Hematopoietic multipotent progenitor cell treated with erythropoietin and hydrocortisone succinate and interleukin-3 and kit ligand, for 8 days (in vitro differentiated cells): ENCODE measurements around the gene DHX34.
"Not testable (repeated sequence)": the region's sequence is repeated elsewhere in the genome, so short reads cannot be mapped to it uniquely, and the experiment has no call there.

Source experiments
- DNase-seq: peaks from one replicate; pipeline ENCODE4 v3.0.0-alpha.2; 2015

The DHX34 gene, protein sequence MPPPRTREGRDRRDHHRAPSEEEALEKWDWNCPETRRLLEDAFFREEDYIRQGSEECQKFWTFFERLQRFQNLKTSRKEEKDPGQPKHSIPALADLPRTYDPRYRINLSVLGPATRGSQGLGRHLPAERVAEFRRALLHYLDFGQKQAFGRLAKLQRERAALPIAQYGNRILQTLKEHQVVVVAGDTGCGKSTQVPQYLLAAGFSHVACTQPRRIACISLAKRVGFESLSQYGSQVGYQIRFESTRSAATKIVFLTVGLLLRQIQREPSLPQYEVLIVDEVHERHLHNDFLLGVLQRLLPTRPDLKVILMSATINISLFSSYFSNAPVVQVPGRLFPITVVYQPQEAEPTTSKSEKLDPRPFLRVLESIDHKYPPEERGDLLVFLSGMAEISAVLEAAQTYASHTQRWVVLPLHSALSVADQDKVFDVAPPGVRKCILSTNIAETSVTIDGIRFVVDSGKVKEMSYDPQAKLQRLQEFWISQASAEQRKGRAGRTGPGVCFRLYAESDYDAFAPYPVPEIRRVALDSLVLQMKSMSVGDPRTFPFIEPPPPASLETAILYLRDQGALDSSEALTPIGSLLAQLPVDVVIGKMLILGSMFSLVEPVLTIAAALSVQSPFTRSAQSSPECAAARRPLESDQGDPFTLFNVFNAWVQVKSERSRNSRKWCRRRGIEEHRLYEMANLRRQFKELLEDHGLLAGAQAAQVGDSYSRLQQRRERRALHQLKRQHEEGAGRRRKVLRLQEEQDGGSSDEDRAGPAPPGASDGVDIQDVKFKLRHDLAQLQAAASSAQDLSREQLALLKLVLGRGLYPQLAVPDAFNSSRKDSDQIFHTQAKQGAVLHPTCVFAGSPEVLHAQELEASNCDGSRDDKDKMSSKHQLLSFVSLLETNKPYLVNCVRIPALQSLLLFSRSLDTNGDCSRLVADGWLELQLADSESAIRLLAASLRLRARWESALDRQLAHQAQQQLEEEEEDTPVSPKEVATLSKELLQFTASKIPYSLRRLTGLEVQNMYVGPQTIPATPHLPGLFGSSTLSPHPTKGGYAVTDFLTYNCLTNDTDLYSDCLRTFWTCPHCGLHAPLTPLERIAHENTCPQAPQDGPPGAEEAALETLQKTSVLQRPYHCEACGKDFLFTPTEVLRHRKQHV

DNA sequence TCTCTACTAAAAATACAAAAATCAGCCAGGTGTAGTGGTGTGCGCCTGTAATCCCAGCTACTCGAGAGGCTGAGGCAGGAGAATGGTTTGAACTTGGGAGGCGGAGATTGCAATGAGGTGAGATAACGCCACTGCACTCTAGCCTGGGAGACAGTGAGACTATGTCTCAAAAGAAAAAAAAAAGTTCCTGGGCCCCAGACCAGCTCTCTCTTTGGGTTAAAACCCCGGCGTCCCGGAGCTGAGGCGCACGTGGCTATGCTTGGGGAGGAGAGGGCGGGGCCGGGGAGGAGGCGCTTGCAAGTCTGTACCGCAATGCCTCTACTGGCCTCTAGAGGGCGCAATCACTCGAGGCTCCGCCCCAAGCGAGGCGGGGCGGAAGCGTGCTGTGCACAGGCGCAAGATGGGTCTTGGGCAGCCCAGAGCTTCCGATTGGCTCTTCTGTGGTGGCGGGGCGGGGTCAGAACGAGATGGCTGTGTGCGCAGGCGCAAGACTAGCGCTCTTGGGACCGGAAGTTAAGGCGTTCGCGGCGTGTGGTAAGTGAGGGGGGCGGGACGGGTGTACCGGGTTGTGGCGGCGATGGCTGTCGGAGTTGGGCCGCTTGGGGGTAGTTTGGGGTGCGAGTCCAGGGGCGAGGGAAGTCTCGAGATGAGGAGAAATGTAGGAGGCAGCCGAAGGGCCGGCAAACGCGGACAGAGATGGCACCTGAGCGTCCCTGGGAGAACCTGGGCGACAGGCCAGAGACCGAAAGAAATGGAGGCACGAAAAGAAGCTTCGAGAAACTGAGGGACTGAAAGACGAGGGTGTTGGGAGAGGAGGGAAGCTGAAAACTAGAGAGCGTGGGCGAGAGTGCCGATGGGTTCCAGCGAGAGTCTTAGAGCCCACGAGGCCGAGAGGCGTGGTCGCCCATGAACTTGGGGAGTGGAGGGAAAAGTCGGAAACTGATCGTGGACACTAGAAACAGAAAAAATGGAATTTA is at the start of gene DHX34:
TSS of gene DHX34 (plus strand) at position 497 of the 977 bp plus-strand sequence. CDS start 3,716 bp downstream, outside the sequence.
- peak; percentile 99 for DNase-seq

DNA sequence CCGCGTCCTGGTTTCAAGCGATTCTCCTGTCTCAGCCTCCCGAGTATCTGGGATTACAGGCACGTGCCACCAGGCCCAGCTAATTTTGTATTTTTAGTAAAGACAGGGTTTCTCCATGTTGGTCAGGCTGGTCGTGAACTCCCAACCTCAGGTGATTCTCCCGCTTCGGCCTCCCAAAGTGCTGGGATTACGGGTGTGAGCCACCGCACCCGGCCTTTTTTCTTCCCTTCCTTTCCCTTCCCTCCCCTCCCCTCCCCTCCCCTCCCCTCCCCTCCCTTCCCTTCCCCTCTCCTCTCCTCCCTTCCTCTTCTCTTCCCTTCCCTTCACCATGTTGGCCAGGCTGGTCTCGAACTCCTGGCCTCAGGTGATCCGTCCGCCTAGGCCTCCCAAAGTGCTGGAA is 48.2 kb upstream of the DHX34 start:
- DNase-seq = not testable (repeated sequence)

DNA sequence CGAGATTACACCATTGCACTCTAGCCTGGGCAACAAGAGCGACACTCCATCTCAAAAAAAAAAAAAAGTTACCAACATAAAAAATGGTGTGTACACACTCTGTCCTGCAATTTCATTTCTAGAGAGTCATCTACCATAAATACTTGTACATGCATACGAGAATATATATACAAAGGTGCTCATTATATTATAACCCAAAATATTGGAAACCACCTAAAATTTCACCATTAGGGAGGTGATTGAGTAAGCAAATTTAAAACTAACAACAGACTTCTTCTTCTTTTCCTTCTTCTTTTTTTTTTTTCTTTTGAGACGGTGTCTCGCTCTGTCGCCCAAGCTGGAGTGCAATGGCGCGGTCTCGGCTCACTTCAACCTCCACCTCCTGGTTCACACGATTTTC is 46.9 kb upstream of the DHX34 start:
- DNase-seq = no peak

DNA sequence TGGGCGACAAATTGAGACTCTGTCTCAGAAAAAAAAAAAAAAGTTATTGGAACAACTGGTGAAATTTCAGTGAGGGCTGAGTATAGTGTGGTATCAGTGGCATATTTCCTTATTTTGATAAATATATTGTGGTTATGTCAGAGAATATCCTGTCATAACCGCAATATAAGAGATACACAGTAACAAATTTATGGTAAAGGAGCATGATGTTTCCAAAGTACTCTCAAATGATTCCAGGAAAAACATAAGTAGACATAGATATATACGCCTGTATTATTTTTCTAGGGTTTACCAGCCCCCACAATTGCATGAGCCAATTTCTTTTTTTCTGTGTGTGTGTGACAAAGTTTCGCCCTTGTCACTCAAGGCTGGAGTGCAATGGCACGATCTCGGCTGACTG is 45.1 kb upstream of the DHX34 start:
- peak; percentile 85 for DNase-seq

DNA sequence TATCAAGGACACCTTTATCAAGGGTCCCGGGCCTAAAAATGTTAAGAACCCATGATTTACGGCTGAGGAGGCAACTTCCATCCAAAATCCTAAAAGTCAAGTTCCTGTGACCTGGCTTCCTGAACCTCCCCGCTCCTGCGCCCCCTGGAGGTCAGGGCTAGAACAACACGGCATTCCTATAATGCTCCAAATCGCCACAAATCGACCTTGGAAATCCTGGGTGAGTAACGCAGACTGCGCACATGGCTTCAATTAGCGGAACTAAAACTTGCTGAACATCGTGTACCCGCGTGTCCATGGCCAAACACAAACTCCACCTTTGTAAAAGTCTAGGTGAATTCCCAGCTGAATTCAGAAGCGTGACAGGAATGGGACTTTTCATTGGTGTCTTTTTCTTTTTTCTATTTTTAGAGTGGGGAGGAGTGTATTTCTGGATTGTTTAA is 43.8 kb upstream of the DHX34 start:
- peak; percentile 60 for DNase-seq

DNA sequence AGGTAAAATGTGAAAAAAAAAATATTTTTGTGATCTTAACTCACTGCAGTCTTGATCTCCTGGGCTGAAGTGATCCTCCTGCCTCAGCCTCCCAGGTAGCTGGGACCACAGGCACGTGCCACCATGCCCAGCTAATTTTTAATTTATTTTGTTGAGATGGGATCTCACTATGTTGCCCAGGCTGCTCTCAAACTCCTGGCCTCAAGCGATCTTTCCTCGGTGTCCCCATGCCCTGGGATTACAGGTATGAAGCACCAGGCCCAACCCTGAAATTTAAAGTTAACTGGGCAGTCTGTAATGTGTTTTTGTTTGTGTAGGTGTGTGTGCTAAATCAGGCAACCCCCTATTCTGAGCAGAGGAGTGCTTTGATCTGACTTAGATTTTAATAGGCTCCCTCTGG is 42.8 kb upstream of the DHX34 start:
- no peak for DNase-seq

DNA sequence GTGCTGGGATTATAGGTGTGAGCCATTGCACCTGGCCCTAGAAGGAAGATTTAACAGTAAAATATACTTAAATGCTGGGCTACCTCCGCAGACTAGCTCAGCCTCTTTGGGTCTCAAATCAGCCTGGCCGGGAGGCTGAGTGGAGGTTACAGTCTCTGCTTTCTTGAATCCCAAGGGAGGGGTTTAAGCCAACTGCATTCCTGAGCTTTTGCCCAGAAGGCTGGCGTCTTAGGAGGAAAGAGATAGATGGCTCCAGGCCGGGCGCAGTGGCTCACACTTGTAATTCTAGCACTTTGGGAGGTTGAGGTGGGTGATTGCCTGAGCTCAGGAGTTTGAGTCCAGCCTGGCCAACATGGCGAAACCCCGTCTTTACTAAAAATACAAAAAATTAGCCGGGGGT is 40.1 kb upstream of the DHX34 start:
- no peak for DNase-seq

DNA sequence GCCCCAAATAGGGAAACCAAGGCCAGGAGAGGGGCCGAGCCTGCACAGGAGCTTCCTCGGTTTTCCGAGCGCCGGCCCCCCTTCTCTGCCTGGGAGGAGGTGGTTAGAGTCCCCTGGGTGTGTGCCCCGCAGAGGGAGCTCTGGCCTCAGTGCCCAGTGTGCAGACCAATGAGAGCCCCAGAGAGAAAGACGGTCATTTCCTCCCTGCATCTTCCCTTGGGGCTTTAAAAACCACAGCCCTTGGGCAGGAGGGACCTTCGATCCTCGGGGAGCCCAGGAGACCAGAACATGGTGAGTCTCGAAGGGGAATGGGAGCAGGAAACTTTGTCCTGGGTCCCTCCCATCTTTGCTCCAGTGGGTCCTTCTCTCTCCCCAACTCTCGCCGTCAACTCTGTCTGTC is 39.5 kb upstream of the DHX34 start, which contains the start of gene C5AR1:
TSS of gene C5AR1 (plus strand) at position 254 of the 400 bp plus-strand sequence. CDS start at position 289, 35 bp downstream.
- DNase-seq = no peak

DNA sequence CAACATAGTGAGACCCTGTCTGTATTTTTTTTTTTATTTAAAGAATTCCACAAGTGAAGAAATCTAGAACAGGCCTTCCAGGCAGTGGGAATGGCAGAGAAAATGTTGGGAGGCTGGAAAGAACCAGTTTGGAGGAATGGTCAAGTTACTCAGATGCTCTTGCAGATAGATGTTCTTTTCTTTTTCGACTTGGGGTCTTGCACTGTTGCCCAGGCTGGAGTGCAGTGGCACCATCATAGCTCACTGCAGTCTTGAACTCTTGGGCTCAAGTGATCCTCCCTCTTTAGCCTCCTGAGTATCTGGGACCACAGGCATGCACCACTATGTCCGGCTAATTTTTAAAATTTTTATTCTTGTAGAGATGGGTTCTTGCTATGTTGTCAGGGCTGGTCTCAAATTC is 38.8 kb upstream of the DHX34 start:
- DNase-seq = no peak

DNA sequence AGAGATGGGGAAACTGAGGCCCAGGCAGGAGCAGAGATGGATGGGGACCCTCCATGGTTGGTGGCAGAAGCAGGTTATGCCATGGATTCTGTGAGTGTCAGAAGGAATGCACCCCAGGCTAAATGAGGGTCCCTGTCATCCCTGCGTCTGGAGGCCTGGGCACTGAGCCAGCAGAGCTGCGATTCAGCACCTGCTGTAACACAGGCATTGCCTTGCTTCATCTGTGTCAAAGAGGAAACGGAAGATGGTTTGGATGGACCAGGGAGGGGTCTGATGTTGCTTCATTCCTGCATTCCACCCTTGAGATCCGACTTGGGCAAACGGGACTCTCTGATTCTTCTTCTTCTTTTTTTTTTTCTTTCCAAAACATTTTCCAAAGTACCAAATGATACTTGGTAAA is 38.3 kb upstream of the DHX34 start:
- DNase-seq = no peak

DNA sequence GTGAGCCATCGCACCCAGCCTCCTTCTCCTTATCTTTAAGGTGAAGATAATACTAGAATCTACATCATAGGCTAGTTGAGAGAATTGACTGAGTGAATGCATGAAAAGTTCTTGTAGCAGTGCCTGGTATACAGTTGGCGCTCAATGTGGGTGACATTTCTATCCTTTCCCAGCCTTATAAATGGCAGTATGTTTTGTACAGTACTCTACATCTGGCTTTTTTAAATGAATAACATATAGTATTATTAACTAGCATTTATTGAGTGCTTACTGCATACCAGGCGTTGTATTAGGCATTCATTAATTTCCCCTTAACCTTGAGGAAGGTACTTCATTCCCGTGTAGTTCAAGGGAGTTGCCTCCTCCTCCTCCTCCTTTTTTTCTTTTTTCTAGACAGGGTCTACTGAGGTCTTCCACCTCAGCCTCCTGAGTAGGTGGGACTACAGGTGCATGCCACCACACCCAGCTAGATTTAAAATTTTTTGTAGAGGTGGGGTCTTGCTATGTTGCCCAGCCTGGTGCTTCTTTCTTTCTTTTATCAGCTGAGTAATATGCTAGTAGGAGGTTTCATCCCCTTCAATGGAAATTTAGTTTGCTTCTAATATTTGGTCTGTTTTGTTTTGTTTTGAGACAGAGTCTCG is 36.6 kb upstream of the DHX34 start:
- DNase-seq = no peak

DNA sequence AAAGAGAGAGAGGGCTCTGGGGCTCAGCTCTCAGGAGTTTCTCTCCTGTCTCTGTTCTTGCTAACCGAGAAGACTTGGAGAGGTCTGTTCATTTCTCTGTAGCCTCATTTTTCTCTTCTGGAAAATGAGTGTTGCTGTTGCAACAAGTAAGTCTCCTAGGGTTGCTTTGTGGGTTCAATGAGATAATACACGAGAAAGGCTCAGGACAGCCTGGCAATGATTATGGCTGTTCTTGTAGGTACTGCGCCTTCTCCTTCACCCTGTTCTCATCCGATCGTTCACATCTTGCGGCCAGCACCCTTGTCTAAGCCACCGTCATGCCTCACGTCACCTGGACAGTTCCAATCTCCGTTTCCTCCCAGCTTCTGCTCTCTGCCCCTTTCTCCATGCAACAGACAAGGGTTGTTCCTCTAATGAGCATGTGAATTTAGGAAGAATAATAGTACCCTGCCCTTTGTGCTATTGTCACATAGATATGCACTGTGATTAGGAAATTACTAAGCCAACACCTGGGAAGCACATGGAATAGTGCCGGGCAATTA is 35.3 kb upstream of the DHX34 start:
- DNase-seq = no peak

DNA sequence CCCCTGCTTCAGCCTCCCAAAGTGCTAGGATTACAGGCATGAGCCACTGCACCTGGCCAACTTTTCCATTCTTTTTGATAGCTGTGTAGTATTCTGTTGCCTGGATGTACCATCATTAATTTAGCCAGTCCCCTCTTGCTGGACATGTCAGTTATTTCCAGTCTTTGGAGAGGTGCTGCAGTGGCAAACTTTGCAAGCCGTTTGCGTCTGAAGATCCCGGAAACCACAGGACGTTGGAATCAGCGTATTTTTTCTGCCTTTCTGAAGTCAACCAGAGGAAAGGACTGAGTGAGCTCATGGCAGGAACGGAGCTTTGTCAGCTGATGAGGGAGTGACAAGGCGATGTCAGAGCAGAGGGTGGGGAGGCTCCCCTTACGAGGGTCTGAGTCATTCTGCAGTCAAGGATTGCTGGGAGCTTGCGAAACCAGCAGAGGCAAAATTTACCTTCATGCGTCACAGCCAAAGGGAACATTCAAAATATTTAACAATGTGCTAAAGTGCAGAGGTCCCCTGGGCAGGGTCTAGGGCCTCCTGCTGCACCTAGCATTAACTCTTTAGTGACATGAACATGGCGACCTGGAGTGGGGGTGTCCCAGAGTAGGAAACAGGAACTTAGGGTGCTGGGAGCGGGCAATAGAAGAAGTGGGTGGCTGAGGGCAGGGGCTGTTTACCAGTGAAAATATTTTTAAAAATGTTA is 33.8 kb upstream of the DHX34 start:
- peak; percentile 78 for DNase-seq

DNA sequence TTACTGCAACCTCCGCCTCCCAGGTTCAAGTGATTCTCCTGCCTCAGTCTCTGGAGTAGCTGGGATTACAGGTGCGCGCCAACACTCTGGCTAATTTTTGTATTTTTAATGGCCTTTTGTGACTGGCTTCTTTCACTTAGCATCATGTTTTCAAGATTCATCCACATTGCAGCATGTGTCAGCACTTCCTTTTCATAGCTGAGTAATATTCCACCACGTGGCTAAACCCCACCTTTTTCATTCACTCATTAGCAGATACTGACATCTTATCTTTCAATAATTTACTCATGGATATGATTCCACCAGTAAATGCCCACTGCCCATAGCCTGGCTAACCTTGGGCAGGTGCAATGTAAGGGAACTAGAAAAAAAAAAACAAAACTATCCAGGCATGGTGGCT is 32.6 kb upstream of the DHX34 start:
- DNase-seq = no peak

DNA sequence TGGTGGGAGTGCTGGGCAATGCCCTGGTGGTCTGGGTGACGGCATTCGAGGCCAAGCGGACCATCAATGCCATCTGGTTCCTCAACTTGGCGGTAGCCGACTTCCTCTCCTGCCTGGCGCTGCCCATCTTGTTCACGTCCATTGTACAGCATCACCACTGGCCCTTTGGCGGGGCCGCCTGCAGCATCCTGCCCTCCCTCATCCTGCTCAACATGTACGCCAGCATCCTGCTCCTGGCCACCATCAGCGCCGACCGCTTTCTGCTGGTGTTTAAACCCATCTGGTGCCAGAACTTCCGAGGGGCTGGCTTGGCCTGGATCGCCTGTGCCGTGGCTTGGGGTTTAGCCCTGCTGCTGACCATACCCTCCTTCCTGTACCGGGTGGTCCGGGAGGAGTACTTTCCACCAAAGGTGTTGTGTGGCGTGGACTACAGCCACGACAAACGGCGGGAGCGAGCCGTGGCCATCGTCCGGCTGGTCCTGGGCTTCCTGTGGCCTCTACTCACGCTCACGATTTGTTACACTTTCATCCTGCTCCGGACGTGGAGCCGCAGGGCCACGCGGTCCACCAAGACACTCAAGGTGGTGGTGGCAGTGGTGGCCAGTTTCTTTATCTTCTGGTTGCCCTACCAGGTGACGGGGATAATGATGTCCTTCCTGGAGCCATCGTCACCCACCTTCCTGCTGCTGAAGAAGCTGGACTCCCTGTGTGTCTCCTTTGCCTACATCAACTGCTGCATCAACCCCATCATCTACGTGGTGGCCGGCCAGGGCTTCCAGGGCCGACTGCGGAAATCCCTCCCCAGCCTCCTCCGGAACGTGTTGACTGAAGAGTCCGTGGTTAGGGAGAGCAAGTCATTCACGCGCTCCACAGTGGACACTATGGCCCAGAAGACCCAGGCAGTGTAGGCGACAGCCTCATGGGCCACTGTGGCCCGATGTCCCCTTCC is 28.9 kb upstream of the DHX34 start:
- no peak for DNase-seq

DNA sequence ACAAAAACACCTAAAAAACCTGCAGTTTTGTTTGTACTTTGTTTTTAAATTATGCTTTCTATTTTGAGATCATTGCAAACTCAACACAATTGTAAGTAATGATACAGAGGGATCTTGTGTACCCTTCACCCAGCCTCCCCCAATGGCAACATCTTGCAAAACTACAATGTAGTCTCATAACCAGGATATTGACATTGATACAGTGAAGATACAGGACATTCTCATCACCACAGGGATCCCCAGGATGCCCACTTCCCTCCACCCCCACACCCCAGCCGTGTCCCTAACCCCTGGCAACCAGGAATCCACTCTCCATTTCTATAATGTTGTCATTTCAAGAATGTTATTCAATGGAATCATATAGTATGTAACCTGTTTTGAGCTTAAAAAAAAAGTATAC is 27.5 kb upstream of the DHX34 start:
- no peak for DNase-seq

DNA sequence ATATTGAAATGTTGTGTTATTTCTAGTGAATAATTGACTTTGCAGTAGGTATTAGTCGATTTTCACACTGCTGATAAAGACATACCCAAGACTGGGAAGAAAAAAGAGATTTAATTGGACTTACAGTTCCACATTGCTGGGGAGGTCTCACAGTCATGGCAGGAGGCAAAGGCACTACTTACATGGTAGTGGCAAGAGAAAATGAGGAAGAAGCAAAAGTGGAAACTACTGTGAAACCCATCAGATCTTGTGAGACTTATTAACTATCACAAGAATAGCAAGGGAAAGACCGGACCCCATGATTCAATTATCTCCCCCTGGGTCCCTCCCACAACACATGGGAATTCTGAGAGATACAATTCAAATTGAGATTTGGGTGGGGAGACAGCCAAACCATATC is 27.1 kb upstream of the DHX34 start:
- no peak for DNase-seq

DNA sequence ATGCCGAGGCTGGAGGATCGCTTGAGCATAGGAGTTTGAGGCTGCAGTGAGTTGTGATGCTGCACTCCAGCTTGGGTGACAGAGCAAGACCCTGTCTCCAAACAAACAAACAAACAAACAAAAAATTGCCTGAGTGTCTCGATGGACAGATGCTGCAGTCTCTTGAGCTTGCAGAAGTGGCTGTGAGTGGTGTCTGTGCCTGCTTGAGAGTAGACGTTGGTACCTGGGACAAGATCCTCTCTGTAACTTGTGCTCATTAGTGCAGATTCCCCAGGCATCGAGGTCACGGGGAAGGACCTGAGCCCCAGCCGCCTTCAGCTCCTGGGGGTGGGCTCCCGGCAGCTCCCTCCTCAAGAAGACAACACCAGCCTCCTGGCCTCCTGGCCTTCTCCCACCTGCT is 25.7 kb upstream of the DHX34 start:
- no peak for DNase-seq

DNA sequence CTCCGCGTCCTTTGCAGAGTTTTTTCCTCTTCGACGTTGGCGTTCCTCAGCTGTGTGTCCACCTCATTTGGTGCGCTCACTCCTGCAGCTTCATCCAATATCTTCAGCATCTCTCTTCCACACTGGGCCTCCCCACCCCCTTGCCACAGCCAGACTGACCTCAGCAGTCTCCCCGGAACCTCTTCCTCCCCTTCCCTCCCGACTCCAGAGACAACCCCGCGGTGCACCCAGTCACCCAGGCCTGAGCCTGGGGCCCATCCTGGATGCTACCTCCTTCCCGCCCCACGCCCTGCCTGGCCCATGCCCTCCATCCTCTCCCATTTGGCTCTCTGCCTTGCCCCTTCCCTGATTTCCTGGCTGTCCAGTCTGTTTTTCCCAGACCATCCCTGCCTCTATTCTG is 25.2 kb upstream of the DHX34 start:
- DNase-seq = no peak
